Measurements from ENCODE around the gene CMSS1. TPM values are rescaled to one million over a fixed set of nuclear protein-coding genes. Genes with fewer than 3 reads are reported as not detected.

The CMSS1 gene
- polyA plus RNA-seq, 1 donor from 2014 or later, result 31.8 TPM

DNA sequence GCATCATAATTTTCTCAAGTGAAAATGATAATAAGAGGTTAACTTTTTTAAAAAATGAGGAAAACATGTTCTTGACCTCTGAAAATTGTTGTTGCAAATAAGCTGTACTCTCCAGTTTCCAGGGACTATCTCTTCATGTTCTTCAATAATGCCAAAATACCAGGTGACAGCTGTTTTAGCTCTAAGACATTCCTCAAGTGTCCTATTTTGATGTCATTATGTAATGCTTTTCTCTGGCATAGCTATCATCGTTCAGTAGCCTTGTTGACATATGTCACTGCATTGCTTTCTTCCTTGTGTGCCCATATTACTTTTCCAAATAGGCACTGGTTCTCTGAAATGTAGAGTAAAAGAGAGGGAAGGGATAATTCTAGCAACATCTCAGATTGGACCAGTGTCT lies 302.4 kb downstream of the CMSS1 start:
- Histone ChIP-seq H4K20me1 (ENCODE audit: insufficient read depth) (no peaks in the 10 kb centered on the region), H3K36me3 (ENCODE audit: insufficient read depth, low read length) (no peaks in the 10 kb centered on the region), H3K9ac (ENCODE audit: low read length) (no peak overlapping the region), H3F3A (ENCODE audit: insufficient read depth, low read length, poor library complexity, severe bottlenecking) (no peaks in the 10 kb centered on the region), H3K79me2 (replicated peaks; ENCODE audit: insufficient read depth, low read length) (no peaks in the 10 kb centered on the region), H3K4me2 (ENCODE audit: low read length) (no peak overlapping the region), H3K9me3 (ENCODE audit: low read length) (no peaks in the 10 kb centered on the region), H3K27ac (ENCODE audit: low read length) (no peak overlapping the region), H3K27me3 (ENCODE audit: insufficient read depth, low read depth, low read length) (no peaks in the 10 kb centered on the region), H3K9me2 (ENCODE audit: insufficient read depth, low read length) (no peaks in the 10 kb centered on the region), H3K4me3 (ENCODE audit: low read length) (no peak overlapping the region), H2AFZ (ENCODE audit: low read depth, low read length) (no peak overlapping the region)
- TF ChIP-seq, protein P1, sequence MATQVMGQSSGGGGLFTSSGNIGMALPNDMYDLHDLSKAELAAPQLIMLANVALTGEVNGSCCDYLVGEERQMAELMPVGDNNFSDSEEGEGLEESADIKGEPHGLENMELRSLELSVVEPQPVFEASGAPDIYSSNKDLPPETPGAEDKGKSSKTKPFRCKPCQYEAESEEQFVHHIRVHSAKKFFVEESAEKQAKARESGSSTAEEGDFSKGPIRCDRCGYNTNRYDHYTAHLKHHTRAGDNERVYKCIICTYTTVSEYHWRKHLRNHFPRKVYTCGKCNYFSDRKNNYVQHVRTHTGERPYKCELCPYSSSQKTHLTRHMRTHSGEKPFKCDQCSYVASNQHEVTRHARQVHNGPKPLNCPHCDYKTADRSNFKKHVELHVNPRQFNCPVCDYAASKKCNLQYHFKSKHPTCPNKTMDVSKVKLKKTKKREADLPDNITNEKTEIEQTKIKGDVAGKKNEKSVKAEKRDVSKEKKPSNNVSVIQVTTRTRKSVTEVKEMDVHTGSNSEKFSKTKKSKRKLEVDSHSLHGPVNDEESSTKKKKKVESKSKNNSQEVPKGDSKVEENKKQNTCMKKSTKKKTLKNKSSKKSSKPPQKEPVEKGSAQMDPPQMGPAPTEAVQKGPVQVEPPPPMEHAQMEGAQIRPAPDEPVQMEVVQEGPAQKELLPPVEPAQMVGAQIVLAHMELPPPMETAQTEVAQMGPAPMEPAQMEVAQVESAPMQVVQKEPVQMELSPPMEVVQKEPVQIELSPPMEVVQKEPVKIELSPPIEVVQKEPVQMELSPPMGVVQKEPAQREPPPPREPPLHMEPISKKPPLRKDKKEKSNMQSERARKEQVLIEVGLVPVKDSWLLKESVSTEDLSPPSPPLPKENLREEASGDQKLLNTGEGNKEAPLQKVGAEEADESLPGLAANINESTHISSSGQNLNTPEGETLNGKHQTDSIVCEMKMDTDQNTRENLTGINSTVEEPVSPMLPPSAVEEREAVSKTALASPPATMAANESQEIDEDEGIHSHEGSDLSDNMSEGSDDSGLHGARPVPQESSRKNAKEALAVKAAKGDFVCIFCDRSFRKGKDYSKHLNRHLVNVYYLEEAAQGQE (IDR thresholded peaks at IDR 0.05; ENCODE audit: borderline replicate concordance), result no peak
- no peak for TF ChIP-seq EZH2 (IDR thresholded peaks at IDR 0.05; ENCODE audit: borderline replicate concordance, insufficient read depth, low read length, poor library complexity, severe bottlenecking)
- TF ChIP-seq EP300 (conservative IDR thresholded peaks at IDR 0.05; ENCODE audit: poor library complexity, severe bottlenecking), result peak; percentile 14
- no peak for TF ChIP-seq SMC3 (conservative IDR thresholded peaks at IDR 0.05; ENCODE audit: poor library complexity)
- no peak for TF ChIP-seq TAF1 (IDR thresholded peaks at IDR 0.05; ENCODE audit: low read depth)
- TF ChIP-seq, protein P2, sequence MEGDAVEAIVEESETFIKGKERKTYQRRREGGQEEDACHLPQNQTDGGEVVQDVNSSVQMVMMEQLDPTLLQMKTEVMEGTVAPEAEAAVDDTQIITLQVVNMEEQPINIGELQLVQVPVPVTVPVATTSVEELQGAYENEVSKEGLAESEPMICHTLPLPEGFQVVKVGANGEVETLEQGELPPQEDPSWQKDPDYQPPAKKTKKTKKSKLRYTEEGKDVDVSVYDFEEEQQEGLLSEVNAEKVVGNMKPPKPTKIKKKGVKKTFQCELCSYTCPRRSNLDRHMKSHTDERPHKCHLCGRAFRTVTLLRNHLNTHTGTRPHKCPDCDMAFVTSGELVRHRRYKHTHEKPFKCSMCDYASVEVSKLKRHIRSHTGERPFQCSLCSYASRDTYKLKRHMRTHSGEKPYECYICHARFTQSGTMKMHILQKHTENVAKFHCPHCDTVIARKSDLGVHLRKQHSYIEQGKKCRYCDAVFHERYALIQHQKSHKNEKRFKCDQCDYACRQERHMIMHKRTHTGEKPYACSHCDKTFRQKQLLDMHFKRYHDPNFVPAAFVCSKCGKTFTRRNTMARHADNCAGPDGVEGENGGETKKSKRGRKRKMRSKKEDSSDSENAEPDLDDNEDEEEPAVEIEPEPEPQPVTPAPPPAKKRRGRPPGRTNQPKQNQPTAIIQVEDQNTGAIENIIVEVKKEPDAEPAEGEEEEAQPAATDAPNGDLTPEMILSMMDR (IDR thresholded peaks at IDR 0.05; ENCODE audit: poor library complexity, severe bottlenecking), result no peak

DNA sequence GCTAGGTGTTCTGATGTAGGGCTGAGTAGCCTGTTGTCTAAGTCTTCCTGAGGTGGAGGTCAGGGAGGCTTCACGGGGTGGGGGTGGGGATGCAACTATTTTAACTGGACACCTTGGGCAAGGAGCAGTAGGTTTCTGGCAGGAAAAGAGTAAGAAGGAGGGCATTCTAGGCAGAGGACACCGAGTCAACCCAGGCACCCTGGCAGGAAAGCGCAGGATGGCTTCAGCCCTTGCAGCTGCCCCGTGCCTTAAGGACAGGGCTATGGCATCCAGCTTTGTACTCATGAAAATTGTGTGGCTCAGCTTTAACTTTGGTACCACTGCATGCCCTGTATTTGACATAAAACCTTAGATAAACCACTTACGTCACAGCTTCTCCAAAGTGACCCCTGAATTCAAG lies 303.0 kb downstream of the CMSS1 start:
- no peaks in the 10 kb centered on the region for H3K36me3 ChIP-seq (ENCODE audit: insufficient read depth, low read length)
- no peak overlapping the region for H3K9ac ChIP-seq (ENCODE audit: low read length)
- H3K4me2 ChIP-seq (ENCODE audit: low read length), result no peak overlapping the region
- H3K27ac ChIP-seq (ENCODE audit: low read length), result no peak overlapping the region
- H3K9me2 ChIP-seq (ENCODE audit: insufficient read depth, low read length), result no peaks in the 10 kb centered on the region
- H3K4me3 ChIP-seq (ENCODE audit: low read length), result no peak overlapping the region
- no peak overlapping the region for H2AFZ ChIP-seq (ENCODE audit: low read depth, low read length)
- H3F3A ChIP-seq (ENCODE audit: insufficient read depth, low read length, poor library complexity, severe bottlenecking), result no peaks in the 10 kb centered on the region
- H3K9me3 ChIP-seq (ENCODE audit: low read length), result no peaks in the 10 kb centered on the region
- H4K20me1 ChIP-seq (ENCODE audit: insufficient read depth), result no peaks in the 10 kb centered on the region
- TF ChIP-seq TAF1 (IDR thresholded peaks at IDR 0.05; ENCODE audit: low read depth) (no peak), MXI1 (conservative IDR thresholded peaks at IDR 0.05; ENCODE audit: poor library complexity, severe bottlenecking) (no peak), EZH2 (IDR thresholded peaks at IDR 0.05; ENCODE audit: borderline replicate concordance, insufficient read depth, low read length, poor library complexity, severe bottlenecking) (no peak), EP300 (conservative IDR thresholded peaks at IDR 0.05; ENCODE audit: poor library complexity, severe bottlenecking) (no peak), SMC3 (conservative IDR thresholded peaks at IDR 0.05; ENCODE audit: poor library complexity) (no peak), POLR2AphosphoS5 (IDR thresholded peaks at IDR 0.05) (no peak), RAD21 (conservative IDR thresholded peaks at IDR 0.05) (no peak)
- TF ChIP-seq, protein P2 (IDR thresholded peaks at IDR 0.05; ENCODE audit: poor library complexity, severe bottlenecking), result no peak
- TF ChIP-seq, protein P1 (IDR thresholded peaks at IDR 0.05; ENCODE audit: borderline replicate concordance), result no peak
- H3K27me3 ChIP-seq (ENCODE audit: insufficient read depth, low read depth, low read length), result no peaks in the 10 kb centered on the region
- H3K79me2 ChIP-seq (replicated peaks; ENCODE audit: insufficient read depth, low read length), result no peaks in the 10 kb centered on the region
